Neuron (in vitro differentiated cells): Measurements from ENCODE around the gene NECTIN1.

ENCODE experiments used
- H2AFZ ChIP-seq: one replicate; pipeline ENCODE4 v1.6.1; 2013; ENCODE audit warnings: low read depth, mild to moderate bottlenecking, inconsistent platforms, low read length, moderate library complexity
- H3K27me3 ChIP-seq: one replicate; pipeline ENCODE4 v1.6.1; 2013; ENCODE audit warnings: low read length; ENCODE audit not compliant: insufficient read depth
- H3K36me3 ChIP-seq: one replicate; pipeline ENCODE4 v1.6.1; 2013; ENCODE audit warnings: low read length; ENCODE audit not compliant: insufficient read depth
- H3K4me1 ChIP-seq: one replicate; pipeline ENCODE4 v1.6.1; 2013; ENCODE audit warnings: low read length; ENCODE audit not compliant: insufficient read depth
- H3K4me3 ChIP-seq: 2 replicates; pipeline ENCODE4 v1.5.1; 2013; ENCODE audit warnings: mild to moderate bottlenecking, low read length, moderate library complexity
- H3K9me3 ChIP-seq: one replicate; pipeline ENCODE4 v1.6.1; 2013; ENCODE audit warnings: low read length

NECTIN1 gene

GRCh38 chr11:119710417-119710816 lies 18.6 kb downstream of the NECTIN1 start:
- no peaks in the 10 kb centered on the region for H3K27me3 ChIP-seq
- no peak overlapping the region for H3K4me3 ChIP-seq
- no peaks in the 10 kb centered on the region for H3K9me3 ChIP-seq
- H2AFZ ChIP-seq: no peak overlapping the region
- H3K36me3 ChIP-seq: no peaks in the 10 kb centered on the region
- peaks cover 32% of the 10 kb centered on the region for H3K4me1 ChIP-seq

GRCh38 chr11:119709638-119710346 lies 19.2 kb downstream of the NECTIN1 start:
- Histone ChIP-seq H3K36me3 (no peaks in the 10 kb centered on the region), H3K9me3 (no peaks in the 10 kb centered on the region), H3K27me3 (no peaks in the 10 kb centered on the region), H3K4me1 (peaks cover 32% of the 10 kb centered on the region), H2AFZ (no peak overlapping the region), H3K4me3 (peak overlapping the region; percentile 31)

- peak overlapping the region; percentile 31 for H3K4me3 ChIP-seq
- H3K9me3 ChIP-seq: no peaks in the 10 kb centered on the region
- H2AFZ ChIP-seq: no peak overlapping the region
- H3K4me1 ChIP-seq: peaks cover 32% of the 10 kb centered on the region
- H3K27me3 ChIP-seq: no peaks in the 10 kb centered on the region
- H3K36me3 ChIP-seq: no peaks in the 10 kb centered on the region
Observed at GRCh38 chr11:119709171-119709570, 19.8 kb downstream of the NECTIN1 start.

DNA sequence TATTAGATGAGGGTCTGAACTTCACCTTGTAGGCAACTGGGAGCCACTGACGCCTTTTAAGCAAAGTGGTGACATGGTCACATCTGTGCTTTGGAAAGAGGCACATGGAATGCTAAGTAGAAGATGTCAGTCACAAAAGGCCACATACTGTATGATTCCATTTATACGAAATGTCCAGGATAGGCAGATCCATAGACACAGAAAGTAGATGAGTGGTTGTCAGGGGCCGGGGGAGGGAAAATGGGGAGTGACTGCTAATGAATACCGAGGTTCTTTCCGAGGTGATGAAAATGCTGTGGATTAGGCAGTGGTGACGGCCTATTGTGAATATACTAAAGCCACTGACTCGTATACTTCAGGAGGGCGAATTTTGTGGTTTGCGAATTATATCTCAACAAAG lies 20.6 kb downstream of the NECTIN1 start:
- Histone ChIP-seq H3K36me3 (no peaks in the 10 kb centered on the region), H2AFZ (no peak overlapping the region), H3K27me3 (no peaks in the 10 kb centered on the region), H3K4me3 (no peak overlapping the region), H3K4me1 (peaks cover 32% of the 10 kb centered on the region), H3K9me3 (no peaks in the 10 kb centered on the region)

GRCh38 chr11:119706887-119707286 lies 22.1 kb downstream of the NECTIN1 start:
- H2AFZ ChIP-seq: no peak overlapping the region
- H3K36me3 ChIP-seq: no peaks in the 10 kb centered on the region
- H3K4me3 ChIP-seq: no peak overlapping the region
- no peaks in the 10 kb centered on the region for H3K27me3 ChIP-seq
- H3K9me3 ChIP-seq: no peaks in the 10 kb centered on the region
- H3K4me1 ChIP-seq: peaks cover 41% of the 10 kb centered on the region

DNA sequence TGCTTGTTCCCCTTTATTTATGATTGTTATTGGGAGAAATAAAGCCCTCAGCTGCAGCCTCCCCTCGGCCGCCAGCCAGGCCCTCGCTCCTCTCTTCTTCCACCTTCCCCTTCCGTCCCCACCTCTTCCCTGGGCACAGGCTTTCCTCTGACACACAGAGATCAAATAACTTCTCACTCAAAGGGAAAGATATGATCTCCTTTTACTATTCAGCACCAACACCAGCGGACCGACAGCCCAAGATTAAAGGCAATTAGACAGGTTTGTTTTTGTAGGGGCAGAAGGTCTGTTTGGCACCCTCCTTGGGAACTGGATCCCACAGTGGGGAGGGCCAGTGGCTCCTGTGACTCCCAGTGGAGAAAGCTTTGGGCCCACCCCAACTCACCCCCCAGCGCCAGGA lies 23.0 kb downstream of the NECTIN1 start:
- Histone ChIP-seq H3K9me3 (no peaks in the 10 kb centered on the region), H2AFZ (no peak overlapping the region), H3K4me3 (no peak overlapping the region), H3K27me3 (no peaks in the 10 kb centered on the region), H3K36me3 (no peaks in the 10 kb centered on the region), H3K4me1 (peaks cover 44% of the 10 kb centered on the region)

DNA sequence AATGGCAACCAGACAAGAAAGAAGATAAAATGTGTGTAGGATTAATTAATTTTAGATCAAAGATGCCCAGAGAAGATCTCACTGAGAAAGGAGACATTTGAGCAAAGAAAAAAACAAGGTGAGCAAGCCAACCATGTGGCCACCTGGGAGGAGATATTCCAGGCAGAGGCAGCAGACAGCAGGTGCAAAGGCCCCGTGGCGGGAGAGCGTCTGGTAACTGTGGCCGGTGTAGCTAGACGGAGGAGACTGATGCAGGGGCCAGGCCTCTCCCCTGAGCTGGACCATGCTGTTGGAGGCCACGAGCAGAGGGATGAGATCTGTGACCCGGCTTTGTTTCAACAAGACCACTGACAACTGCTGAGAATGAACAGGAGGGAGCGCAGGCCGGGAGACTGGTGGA lies 23.6 kb downstream of the NECTIN1 start:
- Histone ChIP-seq H3K36me3 (no peaks in the 10 kb centered on the region), H3K27me3 (no peaks in the 10 kb centered on the region), H3K4me3 (no peak overlapping the region), H3K9me3 (no peaks in the 10 kb centered on the region), H3K4me1 (peaks cover 39% of the 10 kb centered on the region), H2AFZ (no peak overlapping the region)

DNA sequence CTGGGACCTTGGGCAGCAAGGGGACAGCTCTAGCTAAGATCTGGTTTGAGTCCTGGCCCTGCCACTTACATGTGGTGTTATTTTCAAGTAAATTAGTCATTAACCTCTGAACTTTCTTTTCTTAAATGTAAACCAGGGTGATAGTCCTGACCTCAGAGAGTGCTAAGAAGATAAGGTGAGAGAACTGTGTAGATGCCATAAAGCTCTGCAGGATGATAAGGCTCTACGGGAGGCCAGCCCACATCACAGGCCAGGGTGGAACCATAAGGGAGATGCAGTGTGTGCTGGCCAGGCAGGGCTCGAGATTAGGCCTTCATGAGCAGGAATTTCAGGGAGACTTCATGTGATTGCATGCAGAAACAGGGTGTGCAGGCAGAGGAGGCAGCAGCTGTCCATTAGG lies 24.2 kb downstream of the NECTIN1 start:
- Histone ChIP-seq H2AFZ (no peak overlapping the region), H3K4me3 (no peak overlapping the region), H3K4me1 (peaks cover 34% of the 10 kb centered on the region), H3K27me3 (no peaks in the 10 kb centered on the region), H3K9me3 (no peaks in the 10 kb centered on the region), H3K36me3 (no peaks in the 10 kb centered on the region)

- H2AFZ ChIP-seq: no peak overlapping the region
- H3K27me3 ChIP-seq: no peaks in the 10 kb centered on the region
- peaks cover 18% of the 10 kb centered on the region for H3K4me1 ChIP-seq
- no peaks in the 10 kb centered on the region for H3K9me3 ChIP-seq
- no peaks in the 10 kb centered on the region for H3K36me3 ChIP-seq
- no peak overlapping the region for H3K4me3 ChIP-seq
Observed at GRCh38 chr11:119701591-119702549, 27.1 kb downstream of the NECTIN1 start.

DNA sequence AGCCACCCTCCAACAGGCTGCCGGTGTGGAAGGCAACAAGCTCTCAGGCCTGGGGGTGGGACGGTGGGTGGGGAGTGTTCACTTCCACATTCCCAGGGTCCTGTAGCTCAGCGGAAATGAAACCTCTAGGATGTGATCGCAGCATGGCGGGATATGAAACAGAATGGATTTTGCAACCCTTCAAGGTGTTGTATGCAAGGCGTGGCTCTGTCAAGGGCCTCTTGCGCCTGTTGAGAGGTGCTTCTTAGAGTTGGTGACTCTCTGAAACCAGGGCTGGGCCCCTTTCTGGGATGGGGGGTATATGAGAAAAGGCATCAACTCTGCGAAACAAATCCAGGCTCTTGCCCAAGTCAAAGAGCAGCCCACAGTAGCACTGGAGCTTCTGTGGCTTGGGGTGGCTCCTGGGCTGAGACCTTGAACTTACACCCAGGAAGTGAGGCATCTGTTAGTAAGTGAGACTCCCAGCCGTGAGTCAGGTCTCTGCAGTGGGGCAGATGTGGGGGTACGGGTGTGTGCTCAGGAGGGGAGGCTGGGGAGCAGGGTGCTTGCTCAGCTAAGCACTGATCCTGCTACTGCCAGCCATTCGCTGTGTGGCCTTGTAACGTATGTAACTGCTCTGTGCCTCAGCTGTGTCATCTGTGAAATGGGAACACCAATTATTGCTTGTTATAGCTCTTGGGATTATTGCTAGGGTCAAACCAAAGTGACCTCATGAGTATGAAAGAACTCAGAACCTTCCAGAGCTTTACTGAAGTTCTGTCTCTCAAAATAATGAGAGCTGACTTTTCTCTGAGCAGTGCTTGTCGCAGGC lies 28.3 kb downstream of the NECTIN1 start:
- H2AFZ ChIP-seq: no peak overlapping the region
- H3K27me3 ChIP-seq: no peaks in the 10 kb centered on the region
- H3K4me3 ChIP-seq: no peak overlapping the region
- peaks cover 21% of the 10 kb centered on the region for H3K4me1 ChIP-seq
- no peaks in the 10 kb centered on the region for H3K9me3 ChIP-seq
- no peaks in the 10 kb centered on the region for H3K36me3 ChIP-seq

- Histone ChIP-seq H3K4me1 (peaks cover 21% of the 10 kb centered on the region), H3K9me3 (no peaks in the 10 kb centered on the region), H3K36me3 (no peaks in the 10 kb centered on the region), H3K27me3 (no peaks in the 10 kb centered on the region), H2AFZ (no peak overlapping the region), H3K4me3 (no peak overlapping the region)
Observed at GRCh38 chr11:119700030-119700429, 29.0 kb downstream of the NECTIN1 start.

DNA sequence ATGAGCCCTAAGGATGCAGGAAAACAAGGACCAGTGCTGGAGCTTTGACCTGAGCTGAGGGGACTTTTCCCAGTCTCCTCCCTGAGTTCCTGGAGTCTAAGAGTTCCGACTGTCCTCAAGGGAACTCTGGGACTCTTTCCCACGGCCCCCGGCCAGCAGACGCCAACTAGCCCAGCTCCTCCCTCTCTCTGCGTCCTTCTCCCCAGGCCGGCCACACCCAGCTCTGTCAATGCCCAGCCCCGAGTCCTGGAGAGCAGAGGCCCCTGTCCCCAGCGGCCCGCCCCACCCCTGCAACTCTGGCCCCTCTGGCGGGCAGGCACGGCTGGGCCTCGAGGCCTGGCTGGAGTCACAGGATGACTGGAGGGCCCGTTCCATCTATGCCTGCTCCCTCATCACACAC lies 29.8 kb downstream of the NECTIN1 start:
- H3K27me3 ChIP-seq: no peaks in the 10 kb centered on the region
- no peak overlapping the region for H2AFZ ChIP-seq
- H3K9me3 ChIP-seq: no peaks in the 10 kb centered on the region
- H3K4me3 ChIP-seq: no peak overlapping the region
- peaks cover 21% of the 10 kb centered on the region for H3K4me1 ChIP-seq
- no peaks in the 10 kb centered on the region for H3K36me3 ChIP-seq

DNA sequence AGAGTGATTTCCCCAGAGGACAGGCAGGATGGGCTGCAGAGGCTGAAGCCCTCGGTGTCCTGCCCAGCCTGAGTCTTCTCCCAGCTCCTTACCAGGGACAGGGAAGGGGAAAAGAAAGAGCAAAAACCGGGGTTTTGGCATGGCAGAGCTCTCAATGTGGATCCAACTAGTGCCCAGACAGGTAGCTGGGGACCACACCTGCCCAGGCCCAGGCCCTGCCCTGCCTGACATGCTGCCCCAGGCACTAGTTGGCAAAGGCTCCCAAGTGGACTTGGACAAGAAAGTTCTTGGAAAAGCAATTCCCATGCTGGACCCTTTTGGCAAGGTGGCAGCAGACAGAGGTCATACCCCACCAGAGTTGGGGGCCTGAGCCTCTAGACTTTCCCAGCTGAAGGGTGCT lies 31.1 kb downstream of the NECTIN1 start:
- H3K27me3 ChIP-seq: no peaks in the 10 kb centered on the region
- no peak overlapping the region for H2AFZ ChIP-seq
- H3K4me3 ChIP-seq: no peak overlapping the region
- no peaks in the 10 kb centered on the region for H3K36me3 ChIP-seq
- H3K4me1 ChIP-seq: peaks cover 21% of the 10 kb centered on the region
- H3K9me3 ChIP-seq: no peaks in the 10 kb centered on the region
